ENCODE measurements around the gene PTPN9.

- TF ChIP-seq CTCF (conservative IDR thresholded peaks at IDR 0.05): no peak; the same call in 1 of the 2 replicates
- no peak for TF ChIP-seq ZFX (IDR thresholded peaks at IDR 0.05)
Observed at GRCh38 chr15:75452865-75453702, 126.0 kb downstream of the PTPN9 start.
